ENCODE data around the gene PC. TPM values are rescaled to one million over a fixed set of nuclear protein-coding genes. Genes with fewer than 3 reads are reported as not detected.

PC gene
- total and polyA plus RNA-seq, 7 experiments from 2014 or later: 4.9 to 11.2 (median 9.5) TPM

DNA sequence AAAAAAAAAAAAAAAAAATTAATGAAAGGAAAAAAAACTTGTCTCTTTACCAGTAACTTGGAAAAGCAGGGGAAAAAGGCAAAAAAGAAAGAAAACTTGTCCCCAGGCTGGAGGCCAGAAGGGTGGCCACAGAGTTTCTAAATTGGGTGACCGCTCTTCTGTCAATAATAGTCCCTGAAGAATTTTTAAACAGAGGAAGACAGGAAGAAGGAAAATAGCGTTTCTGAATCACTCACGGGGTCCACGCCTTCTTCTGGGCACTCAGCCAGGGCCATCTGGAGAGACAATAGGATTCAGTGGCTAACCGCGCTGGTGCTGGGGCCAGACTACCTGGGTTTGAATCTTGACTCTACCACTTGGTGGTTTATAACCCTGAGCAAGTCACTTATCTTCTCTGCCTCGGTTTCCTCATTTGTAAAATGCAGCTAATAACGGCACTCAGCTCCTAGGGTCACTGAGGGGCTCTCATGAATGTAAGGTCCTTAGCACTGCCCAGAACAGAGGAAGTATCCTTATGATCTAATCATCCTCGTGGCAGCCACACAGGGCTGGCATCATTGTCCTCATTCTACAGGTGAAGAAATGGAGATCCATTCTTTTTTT is 23.9 kb upstream of the PC start:
- peak in 1 of 9 donors; percentile 4 for DNase-seq
- peaks cover 0 to 8% (median 5%) of the 10 kb centered on the region in 5 donors for H3K27me3 Mint-ChIP-seq
- H3K27me3 ChIP-seq (ENCODE audit: control insufficient read depth in 2 of 2, insufficient read depth in 2 of 2, low read length in 2 of 2): no peaks in the 10 kb centered on the region
- H3K4me1 ChIP-seq (ENCODE audit: control insufficient read depth in 2 of 2, insufficient read depth in 2 of 2, low read length in 2 of 2): no peaks in the 10 kb centered on the region
- H3K27ac Mint-ChIP-seq: no peak overlapping the region
- peaks cover 0 to 10% (median 0%) of the 10 kb centered on the region in 3 experiments for H3K9me3 ChIP-seq (ENCODE audit: control insufficient read depth in 2 of 3, low read length in 3 of 3)
- H3K9me3 Mint-ChIP-seq: peaks cover 0 to 23% (median 4%) of the 10 kb centered on the region in 11 donors
- no peak overlapping the region for H3K27ac ChIP-seq (ENCODE audit: low read depth, low read length)
- POLR2A ChIA-PET: no interaction called here
- H3K4me3 Mint-ChIP-seq: no peak overlapping the region
- H3K4me3 ChIP-seq (ENCODE audit: low read length): no peak overlapping the region
- CTCF ChIA-PET: no interaction called here
- ATAC-seq: no peak
- H3K4me1 Mint-ChIP-seq: peaks cover 0 to 8% (median 2%) of the 10 kb centered on the region in 7 donors
- intact Hi-C loops (cut with micrococcal nuclease): no loop called here
- no peaks in the 10 kb centered on the region for H3K36me3 ChIP-seq (ENCODE audit: control insufficient read depth in 2 of 3, insufficient read depth in 3 of 3, low read length in 3 of 3)
- peaks cover 0 to 5% (median 0%) of the 10 kb centered on the region in 5 donors for H3K36me3 Mint-ChIP-seq

GRCh38 chr11:66979336-66979980 is 21.3 kb upstream of the PC start:
- Mint-ChIP-seq H3K4me3 (no peak overlapping the region), H3K27ac (peak overlapping the region in 1 of 9 donors; percentile 38), H3K36me3 (peaks cover 0 to 5% (median 0%) of the 10 kb centered on the region in 5 donors), H3K27me3 (peaks cover 4 to 12% (median 8%) of the 10 kb centered on the region in 5 donors), H3K4me1 (peaks cover 0 to 8% (median 4%) of the 10 kb centered on the region in 7 donors), H3K9me3 (peaks cover 0 to 23% (median 4%) of the 10 kb centered on the region in 11 donors)
- H3K9me3 ChIP-seq (ENCODE audit: control insufficient read depth in 2 of 3, low read length in 3 of 3): peaks cover 0 to 10% (median 0%) of the 10 kb centered on the region in 3 experiments
- DNase-seq (no peak), ATAC-seq (no peak)
- H3K27me3 ChIP-seq (ENCODE audit: control insufficient read depth in 2 of 2, insufficient read depth in 2 of 2, low read length in 2 of 2): no peaks in the 10 kb centered on the region
- no peak overlapping the region for H3K4me3 ChIP-seq (ENCODE audit: low read length)
- H3K36me3 ChIP-seq (ENCODE audit: control insufficient read depth in 2 of 3, insufficient read depth in 3 of 3, low read length in 3 of 3): no peaks in the 10 kb centered on the region
- no peak overlapping the region for H3K27ac ChIP-seq (ENCODE audit: low read depth, low read length)
- CTCF ChIA-PET: interaction anchor here (0.7 kb wide), 1 partner anchor 524 kb away, joined by 3 read pairs; no protein-coding TSS in a partner anchor
- H3K4me1 ChIP-seq (ENCODE audit: control insufficient read depth in 2 of 2, insufficient read depth in 2 of 2, low read length in 2 of 2): no peaks in the 10 kb centered on the region
- POLR2A ChIA-PET: interaction anchor here (0.7 kb wide), 1 partner anchor 50 kb away, joined by 6 read pairs; no protein-coding TSS in a partner anchor
- intact Hi-C loops (cut with micrococcal nuclease): no loop called here

GRCh38 chr11:66978717-66979116 is 20.5 kb upstream of the PC start:
- Mint-ChIP-seq H3K4me3 (no peak overlapping the region), H3K27me3 (peaks cover 4 to 12% (median 9%) of the 10 kb centered on the region in 5 donors), H3K4me1 (peaks cover 0 to 8% (median 4%) of the 10 kb centered on the region in 7 donors), H3K27ac (no peak overlapping the region), H3K9me3 (peaks cover 0 to 23% (median 4%) of the 10 kb centered on the region in 11 donors), H3K36me3 (peaks cover 0 to 5% (median 0%) of the 10 kb centered on the region in 5 donors)
- no peaks in the 10 kb centered on the region for H3K36me3 ChIP-seq (ENCODE audit: control insufficient read depth in 2 of 3, insufficient read depth in 3 of 3, low read length in 3 of 3)
- no peak for ATAC-seq
- intact Hi-C loops (cut with micrococcal nuclease): no loop called here
- peaks cover 0 to 10% (median 0%) of the 10 kb centered on the region in 3 experiments for H3K9me3 ChIP-seq (ENCODE audit: control insufficient read depth in 2 of 3, low read length in 3 of 3)
- ChIA-PET CTCF (interaction anchor here (0.7 kb wide), 1 partner anchor 523 kb away, joined by 3 read pairs; no protein-coding TSS in a partner anchor), POLR2A (no interaction called here)
- no peak overlapping the region for H3K4me3 ChIP-seq (ENCODE audit: low read length)
- DNase-seq: no peak
- no peaks in the 10 kb centered on the region for H3K4me1 ChIP-seq (ENCODE audit: control insufficient read depth in 2 of 2, insufficient read depth in 2 of 2, low read length in 2 of 2)
- H3K27me3 ChIP-seq (ENCODE audit: control insufficient read depth in 2 of 2, insufficient read depth in 2 of 2, low read length in 2 of 2): no peaks in the 10 kb centered on the region
- H3K27ac ChIP-seq (ENCODE audit: low read depth, low read length): no peak overlapping the region

DNA sequence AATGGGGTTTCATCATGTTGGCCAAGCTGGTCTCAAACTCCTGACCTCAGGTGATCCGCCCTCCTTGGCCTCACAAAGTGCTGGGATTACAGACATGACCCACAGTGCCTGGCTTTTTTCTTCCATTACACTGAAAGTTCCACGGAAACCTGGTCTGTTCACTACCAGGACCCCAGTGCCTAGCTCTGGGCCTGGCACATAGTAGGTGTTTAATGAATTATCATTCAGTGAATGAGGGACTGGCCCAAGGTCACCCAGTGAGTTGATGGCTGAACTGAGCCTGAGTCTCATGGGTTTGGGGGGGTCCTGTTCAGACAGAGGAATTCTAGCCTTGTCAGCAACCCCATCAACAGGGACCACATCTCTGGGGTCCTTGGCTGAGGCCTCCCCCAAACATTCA is 20.0 kb upstream of the PC start:
- H3K9me3 ChIP-seq (ENCODE audit: control insufficient read depth in 2 of 3, low read length in 3 of 3): peaks cover 0 to 10% (median 0%) of the 10 kb centered on the region in 3 experiments
- Mint-ChIP-seq H3K4me1 (peaks cover 0 to 8% (median 4%) of the 10 kb centered on the region in 7 donors), H3K27me3 (peaks cover 4 to 12% (median 9%) of the 10 kb centered on the region in 5 donors), H3K27ac (no peak overlapping the region), H3K36me3 (peaks cover 0 to 5% (median 0%) of the 10 kb centered on the region in 5 donors), H3K9me3 (peaks cover 0 to 23% (median 4%) of the 10 kb centered on the region in 11 donors), H3K4me3 (no peak overlapping the region)
- no peaks in the 10 kb centered on the region for H3K36me3 ChIP-seq (ENCODE audit: control insufficient read depth in 2 of 3, insufficient read depth in 3 of 3, low read length in 3 of 3)
- H3K4me1 ChIP-seq (ENCODE audit: control insufficient read depth in 2 of 2, insufficient read depth in 2 of 2, low read length in 2 of 2): no peaks in the 10 kb centered on the region
- H3K27ac ChIP-seq (ENCODE audit: low read depth, low read length): no peak overlapping the region
- ChIA-PET CTCF (no interaction called here), POLR2A (no interaction called here)
- intact Hi-C loops (cut with micrococcal nuclease): no loop called here
- ATAC-seq (no peak), DNase-seq (no peak)
- no peak overlapping the region for H3K4me3 ChIP-seq (ENCODE audit: low read length)
- no peaks in the 10 kb centered on the region for H3K27me3 ChIP-seq (ENCODE audit: control insufficient read depth in 2 of 2, insufficient read depth in 2 of 2, low read length in 2 of 2)

DNA sequence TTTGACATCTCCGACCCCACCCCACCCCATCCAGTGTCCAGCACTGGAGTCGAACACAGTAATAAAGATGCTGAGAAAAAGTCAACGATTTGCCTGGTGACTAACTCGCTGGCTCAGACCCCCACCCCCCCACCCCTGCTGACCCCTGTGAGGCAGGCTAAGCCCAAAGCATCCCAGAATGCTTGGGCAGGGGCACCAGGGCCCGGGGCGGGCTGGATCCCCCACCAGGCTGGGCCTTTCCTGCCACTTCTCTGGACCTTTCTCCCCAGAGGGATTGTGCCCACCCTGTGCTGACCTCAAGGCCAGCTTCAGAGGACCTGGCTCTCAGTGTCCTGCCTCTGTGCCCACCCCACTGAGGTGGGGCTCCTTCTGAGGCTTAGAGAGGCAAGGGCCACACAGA is 18.7 kb upstream of the PC start:
- CTCF ChIA-PET: interaction anchor here (0.7 kb wide), 1 partner anchor 108 kb away, joined by 3 read pairs; no protein-coding TSS in a partner anchor
- no peaks in the 10 kb centered on the region for H3K4me1 ChIP-seq (ENCODE audit: control insufficient read depth in 2 of 2, insufficient read depth in 2 of 2, low read length in 2 of 2)
- H3K36me3 Mint-ChIP-seq: peaks cover 0 to 5% (median 0%) of the 10 kb centered on the region in 5 donors
- ATAC-seq: no peak
- H3K27ac ChIP-seq (ENCODE audit: low read depth, low read length): no peak overlapping the region
- no peak overlapping the region for H3K4me3 ChIP-seq (ENCODE audit: low read length)
- peaks cover 0 to 23% (median 2%) of the 10 kb centered on the region in 11 donors for H3K9me3 Mint-ChIP-seq
- no peak for DNase-seq
- peaks cover 0 to 10% (median 0%) of the 10 kb centered on the region in 3 experiments for H3K9me3 ChIP-seq (ENCODE audit: control insufficient read depth in 2 of 3, low read length in 3 of 3)
- H3K27ac Mint-ChIP-seq: no peak overlapping the region
- H3K27me3 Mint-ChIP-seq: peaks cover 0 to 13% (median 9%) of the 10 kb centered on the region in 5 donors
- POLR2A ChIA-PET: no interaction called here
- H3K4me1 Mint-ChIP-seq: peaks cover 0 to 4% (median 0%) of the 10 kb centered on the region in 7 donors
- H3K4me3 Mint-ChIP-seq: no peak overlapping the region
- intact Hi-C loops (cut with micrococcal nuclease): loop anchor here in 1 of 2 donors (1.0 kb wide), 1 partner anchor 283 kb away; no protein-coding TSS in a partner anchor
- H3K27me3 ChIP-seq (ENCODE audit: control insufficient read depth in 2 of 2, insufficient read depth in 2 of 2, low read length in 2 of 2): no peaks in the 10 kb centered on the region
- no peaks in the 10 kb centered on the region for H3K36me3 ChIP-seq (ENCODE audit: control insufficient read depth in 2 of 3, insufficient read depth in 3 of 3, low read length in 3 of 3)

DNA sequence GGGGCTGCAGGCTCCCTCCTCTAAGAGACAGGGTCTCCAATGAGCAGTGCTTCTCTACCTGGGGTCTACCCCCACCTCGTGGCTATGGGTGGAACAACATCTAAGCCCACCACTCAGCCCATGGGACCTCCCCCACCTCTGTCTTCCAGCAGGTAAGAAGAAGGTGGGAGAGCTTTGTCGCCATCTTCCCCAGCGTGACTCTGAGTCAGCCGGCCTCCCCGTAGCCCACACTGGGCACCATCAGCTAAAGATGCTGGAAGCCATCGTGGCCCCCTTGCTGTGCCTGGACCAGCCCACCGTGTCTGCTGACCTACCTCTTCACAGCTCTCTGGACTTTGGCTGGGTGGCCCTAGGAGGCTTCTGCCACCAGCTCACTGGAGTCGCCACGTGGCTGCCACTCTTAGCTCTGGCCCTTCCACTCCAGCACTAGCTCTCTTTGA is 17.9 kb upstream of the PC start:
- Mint-ChIP-seq H3K36me3 (peaks cover 0 to 5% (median 0%) of the 10 kb centered on the region in 5 donors), H3K27ac (no peak overlapping the region), H3K4me1 (peaks cover 0 to 4% (median 0%) of the 10 kb centered on the region in 7 donors), H3K4me3 (no peak overlapping the region), H3K27me3 (peaks cover 0 to 16% (median 9%) of the 10 kb centered on the region in 5 donors), H3K9me3 (peaks cover 0 to 23% (median 2%) of the 10 kb centered on the region in 11 donors)
- DNase-seq (peak in 4 of 9 donors; percentile 8 to 28 (median 11)), ATAC-seq (peak; percentile 37)
- H3K4me3 ChIP-seq (ENCODE audit: low read length): no peak overlapping the region
- intact Hi-C loops (cut with micrococcal nuclease): loop anchor here in 1 of 2 donors (1.0 kb wide), 1 partner anchor 282 kb away; no protein-coding TSS in a partner anchor
- ChIA-PET POLR2A (no interaction called here), CTCF (no interaction called here)
- H3K36me3 ChIP-seq (ENCODE audit: control insufficient read depth in 2 of 3, insufficient read depth in 3 of 3, low read length in 3 of 3): no peaks in the 10 kb centered on the region
- H3K9me3 ChIP-seq (ENCODE audit: control insufficient read depth in 2 of 3, low read length in 3 of 3): peaks cover 0 to 10% (median 0%) of the 10 kb centered on the region in 3 experiments
- H3K27ac ChIP-seq (ENCODE audit: low read depth, low read length): no peak overlapping the region
- no peaks in the 10 kb centered on the region for H3K27me3 ChIP-seq (ENCODE audit: control insufficient read depth in 2 of 2, insufficient read depth in 2 of 2, low read length in 2 of 2)
- no peaks in the 10 kb centered on the region for H3K4me1 ChIP-seq (ENCODE audit: control insufficient read depth in 2 of 2, insufficient read depth in 2 of 2, low read length in 2 of 2)

Data from naive thymus-derived CD4-positive, alpha-beta T cell (primary cell).